Adrenal gland (tissue), 5 donors: ENCODE results near the gene CCDC9.

Experiments
- CTCF ChIP-seq, 6 experiments: fragments of 450-650 bp in 4 of 6; fragments of 200-600 bp in 2 of 6; sonication (generic) in 1 of 6; IDR thresholded peaks; 1 replicate in 5 of 6; 2 replicates in 1 of 6; pipeline versions ENCODE4 v1.5.1 to v1.8.0; 2016 to 2021; ENCODE audit warnings: antibody characterized with exemption in 6 of 6, mild to moderate bottlenecking in 2 of 6, moderate library complexity in 1 of 6
- POLR2A ChIP-seq, 2 donors: fragments of 450-650 bp; IDR thresholded peaks; one replicate each; pipeline ENCODE4 v1.6.1; 2017; ENCODE audit warnings: antibody characterized with exemption in 2 of 2, mild to moderate bottlenecking in 2 of 2, moderate library complexity in 1 of 2
- donor health status: DM: no; HTN: no; CAD: no.

- TF ChIP-seq CTCF (IDR thresholded peaks at IDR 0.05) (peak in 1 of 6 experiments; percentile 11), POLR2A (IDR thresholded peaks at IDR 0.05) (no peak)
These were observed 28.0 kb upstream of the CCDC9 start for GRCh38 chr19:47228168-47228936.
